Chondrocyte (in vitro differentiated cells): ENCODE measurements around the gene ZNF521. TPM values are rescaled to one million over a fixed set of nuclear protein-coding genes. Genes with fewer than 3 reads are reported as not detected.

Experiments
- DNase-seq: peaks from one replicate; pipeline ENCODE4 v3.0.0; 2021; ENCODE audit warnings: mixed read lengths, low spot score
- H3K27ac Mint-ChIP-seq: one replicate; pipeline ENCODE4 v1.8.0; 2021; ENCODE audit warnings: mild to moderate bottlenecking, moderate library complexity, mixed read lengths; ENCODE audit not compliant: unreplicated experiment
- H3K27me3 Mint-ChIP-seq: 2 replicates; pipeline ENCODE4 v1.8.0; 2021; ENCODE audit warnings: low read depth, mixed read lengths
- H3K36me3 Mint-ChIP-seq: 2 replicates; pipeline ENCODE4 v1.8.0; 2021; ENCODE audit warnings: low read depth, mixed read lengths
- H3K4me1 Mint-ChIP-seq: 2 replicates; pipeline ENCODE4 v1.8.0; 2021; ENCODE audit warnings: low read depth, mild to moderate bottlenecking, mixed read lengths
- H3K4me3 Mint-ChIP-seq: one replicate; pipeline ENCODE4 v1.8.0; 2021; ENCODE audit warnings: mild to moderate bottlenecking, moderate library complexity, mixed read lengths; ENCODE audit not compliant: unreplicated experiment
- H3K9me3 Mint-ChIP-seq: 2 replicates; pipeline ENCODE4 v1.8.0; 2021; ENCODE audit warnings: low read depth, mixed read lengths
- total RNA-seq: library from RNA; stranded (reverse); gene quantifications from 3 replicates; pipeline ENCODE4 v1.2.1, GENCODE V29; 2021
- TF ChIP-seq, protein P1 (sequence below): fragments of 200-600 bp; sonication (generic); IDR thresholded peaks from 2 replicates; pipeline ENCODE4 v1.5.0; 2021; ENCODE audit warnings: antibody characterized with exemption, mild to moderate bottlenecking, moderate library complexity

Gene ZNF521
- total RNA-seq, 1 donor from 2014 or later: 29.7 TPM

DNA sequence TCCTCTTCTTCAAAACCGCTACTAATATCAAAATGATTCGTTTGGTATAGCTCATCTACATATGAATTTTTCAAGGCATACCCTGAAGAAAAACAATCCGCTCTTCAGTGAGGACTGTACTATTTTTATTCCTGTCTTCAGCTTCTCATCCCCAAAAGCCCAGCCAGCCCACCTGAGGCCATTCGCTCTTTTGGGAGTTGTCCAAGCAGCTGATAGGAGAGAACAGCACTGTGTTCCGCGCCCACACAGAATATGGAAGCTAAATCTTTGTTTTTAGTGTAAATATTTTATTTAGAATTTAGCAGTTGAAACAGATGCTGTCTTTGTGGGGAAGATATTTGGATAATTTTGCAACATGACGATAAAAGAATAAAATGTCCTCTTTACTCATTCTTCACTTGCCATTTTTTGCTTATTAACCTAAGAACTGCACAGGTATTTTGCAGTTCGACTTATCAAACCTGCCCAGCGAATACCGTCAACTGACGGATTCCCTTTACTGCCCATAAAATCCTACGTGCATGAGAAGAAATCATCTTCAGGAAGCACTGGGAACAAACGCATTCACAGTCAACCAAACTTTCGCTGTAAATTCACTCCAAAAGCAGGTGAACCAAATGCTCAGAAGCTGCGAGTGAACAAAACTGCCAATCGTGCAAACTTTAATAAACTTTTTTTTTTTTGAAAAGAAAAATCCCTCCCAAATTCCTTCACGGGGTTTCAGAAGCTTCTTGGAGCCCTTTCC, 3.4 kb downstream of the ZNF521 start:
- TF ChIP-seq, protein P1, sequence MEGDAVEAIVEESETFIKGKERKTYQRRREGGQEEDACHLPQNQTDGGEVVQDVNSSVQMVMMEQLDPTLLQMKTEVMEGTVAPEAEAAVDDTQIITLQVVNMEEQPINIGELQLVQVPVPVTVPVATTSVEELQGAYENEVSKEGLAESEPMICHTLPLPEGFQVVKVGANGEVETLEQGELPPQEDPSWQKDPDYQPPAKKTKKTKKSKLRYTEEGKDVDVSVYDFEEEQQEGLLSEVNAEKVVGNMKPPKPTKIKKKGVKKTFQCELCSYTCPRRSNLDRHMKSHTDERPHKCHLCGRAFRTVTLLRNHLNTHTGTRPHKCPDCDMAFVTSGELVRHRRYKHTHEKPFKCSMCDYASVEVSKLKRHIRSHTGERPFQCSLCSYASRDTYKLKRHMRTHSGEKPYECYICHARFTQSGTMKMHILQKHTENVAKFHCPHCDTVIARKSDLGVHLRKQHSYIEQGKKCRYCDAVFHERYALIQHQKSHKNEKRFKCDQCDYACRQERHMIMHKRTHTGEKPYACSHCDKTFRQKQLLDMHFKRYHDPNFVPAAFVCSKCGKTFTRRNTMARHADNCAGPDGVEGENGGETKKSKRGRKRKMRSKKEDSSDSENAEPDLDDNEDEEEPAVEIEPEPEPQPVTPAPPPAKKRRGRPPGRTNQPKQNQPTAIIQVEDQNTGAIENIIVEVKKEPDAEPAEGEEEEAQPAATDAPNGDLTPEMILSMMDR: peak; percentile 10
- Mint-ChIP-seq H3K27ac (peak overlapping the region; percentile 97), H3K4me3 (peak overlapping the region; percentile 93), H3K27me3 (no peaks in the 10 kb centered on the region), H3K4me1 (peaks cover 40% of the 10 kb centered on the region), H3K36me3 (no peaks in the 10 kb centered on the region), H3K9me3 (no peaks in the 10 kb centered on the region)
- DNase-seq: no peak

DNA sequence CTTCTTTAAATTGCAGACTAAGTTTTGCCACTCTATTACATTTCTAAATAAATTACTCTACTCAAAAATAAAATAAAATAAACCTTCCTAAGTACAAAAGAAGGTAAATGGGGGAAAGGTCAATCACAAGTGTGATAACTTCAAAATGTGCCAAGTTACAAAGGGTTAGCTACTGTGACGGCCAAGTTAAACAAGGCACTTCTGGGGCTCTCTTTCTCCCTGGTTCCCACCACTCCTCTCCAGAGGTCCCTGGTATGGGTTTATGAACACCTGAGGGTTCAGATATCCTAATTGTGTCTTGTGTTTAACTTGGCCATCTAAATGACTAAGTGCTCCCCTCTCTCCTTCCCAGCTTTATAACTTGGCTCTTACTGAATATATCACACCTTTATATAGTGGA, 5.4 kb downstream of the ZNF521 start:
- Mint-ChIP-seq H3K27ac (no peak overlapping the region), H3K4me3 (no peak overlapping the region), H3K27me3 (no peaks in the 10 kb centered on the region), H3K9me3 (no peaks in the 10 kb centered on the region), H3K36me3 (no peaks in the 10 kb centered on the region), H3K4me1 (peaks cover 38% of the 10 kb centered on the region)
- TF ChIP-seq, protein P1: no peak
- DNase-seq: no peak

DNA sequence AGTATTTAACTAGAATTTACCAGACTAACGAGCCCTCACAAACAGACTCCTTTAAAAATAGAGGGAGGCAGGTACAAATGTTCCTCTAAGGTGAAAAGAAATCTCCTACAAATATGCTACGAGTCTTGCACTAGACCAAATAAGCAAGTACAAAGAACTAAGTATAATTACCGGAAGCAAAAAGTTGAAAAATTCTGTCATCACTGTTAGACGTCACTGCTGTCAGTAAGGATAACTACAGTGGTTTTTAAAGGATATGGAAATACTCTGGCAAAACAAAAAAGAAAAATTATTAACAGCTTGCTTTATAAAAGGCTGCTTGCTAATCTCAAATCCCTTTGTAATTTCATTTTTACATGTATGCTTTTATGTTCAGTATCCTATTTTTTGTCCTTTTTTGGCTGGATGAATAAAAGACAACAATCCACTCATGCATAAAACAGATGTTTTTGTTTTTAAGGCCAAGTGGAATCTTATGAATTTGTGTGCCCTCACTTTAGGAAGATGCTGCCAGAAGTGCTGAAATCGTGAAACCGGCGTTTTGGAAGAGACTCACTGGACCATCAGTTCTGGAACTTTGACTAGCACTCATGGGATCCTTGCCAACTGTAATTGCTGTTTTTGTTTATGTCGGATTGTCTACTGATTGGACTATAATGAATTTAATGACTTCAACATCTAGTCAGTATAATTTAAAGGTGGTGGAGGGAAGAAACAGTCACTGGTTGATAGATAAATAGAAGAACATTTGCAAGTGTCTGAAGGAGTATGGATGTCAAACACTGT, 6.7 kb downstream of the ZNF521 start:
- H3K36me3 Mint-ChIP-seq: no peaks in the 10 kb centered on the region
- peaks cover 39% of the 10 kb centered on the region for H3K4me1 Mint-ChIP-seq
- no peaks in the 10 kb centered on the region for H3K27me3 Mint-ChIP-seq
- DNase-seq: no peak
- TF ChIP-seq, protein P1: no peak
- no peak overlapping the region for H3K27ac Mint-ChIP-seq
- no peaks in the 10 kb centered on the region for H3K9me3 Mint-ChIP-seq
- no peak overlapping the region for H3K4me3 Mint-ChIP-seq

DNA sequence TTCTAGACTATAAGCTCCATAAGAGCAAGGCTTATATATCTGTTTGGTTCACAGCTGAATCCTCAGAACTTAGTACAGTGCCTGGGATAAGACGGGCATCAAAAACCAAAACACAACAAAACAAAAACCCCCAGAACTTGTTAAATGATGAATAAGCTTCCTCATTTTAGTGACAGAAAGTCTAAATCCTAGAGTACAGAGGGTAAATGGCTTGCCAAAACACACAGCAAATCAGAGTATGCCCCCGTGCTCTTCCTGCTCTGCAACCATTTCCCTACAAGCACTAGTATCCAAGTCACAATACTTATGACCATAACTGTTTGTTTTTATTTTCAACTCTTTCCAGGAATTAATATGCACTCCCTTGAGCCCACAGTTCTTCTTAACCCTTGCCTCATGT, 10.1 kb downstream of the ZNF521 start:
- peaks cover 18% of the 10 kb centered on the region for H3K4me1 Mint-ChIP-seq
- no peak for DNase-seq
- no peaks in the 10 kb centered on the region for H3K9me3 Mint-ChIP-seq
- H3K36me3 Mint-ChIP-seq: no peaks in the 10 kb centered on the region
- H3K27ac Mint-ChIP-seq: no peak overlapping the region
- H3K4me3 Mint-ChIP-seq: no peak overlapping the region
- TF ChIP-seq, protein P1: no peak
- no peaks in the 10 kb centered on the region for H3K27me3 Mint-ChIP-seq

DNA sequence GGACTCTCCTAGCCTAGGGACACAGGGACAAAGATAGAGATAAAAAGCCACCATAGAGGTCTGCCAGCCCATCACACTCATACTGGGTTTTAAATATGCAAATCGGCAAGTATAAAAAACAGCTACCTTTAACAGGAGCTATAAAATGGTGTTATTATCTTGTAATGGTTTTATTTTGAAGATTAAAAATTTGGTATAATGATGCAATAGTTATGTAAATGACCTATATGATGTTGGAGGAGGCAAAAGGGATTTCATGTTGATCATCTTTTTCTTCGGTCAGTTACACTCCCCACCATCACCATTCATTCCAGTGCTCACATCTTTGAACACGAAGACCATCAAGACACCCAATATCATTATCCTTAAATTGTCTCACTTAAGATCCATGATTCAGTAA, 11.2 kb downstream of the ZNF521 start:
- DNase-seq: no peak
- H3K4me1 Mint-ChIP-seq: peaks cover 17% of the 10 kb centered on the region
- TF ChIP-seq, protein P1: no peak
- H3K27ac Mint-ChIP-seq: no peak overlapping the region
- no peak overlapping the region for H3K4me3 Mint-ChIP-seq
- H3K27me3 Mint-ChIP-seq: no peaks in the 10 kb centered on the region
- no peaks in the 10 kb centered on the region for H3K36me3 Mint-ChIP-seq
- H3K9me3 Mint-ChIP-seq: no peaks in the 10 kb centered on the region
